NCI-H510A (cell line): ENCODE measurements around the gene SLC66A1.

Source experiments
- DNase-seq: peaks from one replicate; lab custom pipeline; 2025; lab: John Stamatoyannopoulos, UW

The SLC66A1 gene

DNA sequence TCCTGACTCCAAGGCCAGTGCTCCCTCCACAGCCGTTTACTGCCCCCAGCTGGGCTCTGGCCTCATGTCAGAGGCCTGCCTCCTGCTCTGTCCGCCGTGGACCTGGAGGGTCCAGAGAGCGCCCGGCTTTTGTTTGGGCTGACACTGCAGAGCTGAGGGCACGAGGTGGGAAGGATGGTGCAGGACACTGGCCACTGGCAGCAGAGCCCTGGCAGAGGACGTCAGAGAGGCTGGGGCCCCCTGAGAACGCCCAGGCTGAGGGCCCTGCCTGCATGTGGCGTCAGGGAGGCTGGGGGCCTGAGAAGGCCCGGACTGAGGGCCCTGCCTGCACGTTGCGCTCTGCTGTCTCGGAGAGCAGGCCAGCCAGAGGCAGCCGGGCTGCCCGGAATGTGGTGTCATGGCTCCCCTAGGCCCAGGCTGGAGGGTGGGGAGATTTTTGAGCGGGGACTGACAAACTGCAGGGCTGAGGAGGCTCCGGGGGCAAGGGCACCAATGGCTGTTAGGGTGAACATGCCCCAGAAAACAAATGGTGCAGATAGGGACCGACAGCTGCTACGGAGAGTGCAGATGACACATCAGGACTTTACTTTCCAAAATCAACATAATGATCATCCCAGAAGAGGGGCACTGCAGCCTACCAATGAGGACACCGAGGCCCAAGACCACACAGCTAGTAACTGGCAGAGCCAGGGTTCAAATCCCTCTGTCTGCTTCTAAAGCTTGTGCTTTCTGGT, 31.7 kb downstream of the SLC66A1 start:
- DNase-seq, result no peak

DNA sequence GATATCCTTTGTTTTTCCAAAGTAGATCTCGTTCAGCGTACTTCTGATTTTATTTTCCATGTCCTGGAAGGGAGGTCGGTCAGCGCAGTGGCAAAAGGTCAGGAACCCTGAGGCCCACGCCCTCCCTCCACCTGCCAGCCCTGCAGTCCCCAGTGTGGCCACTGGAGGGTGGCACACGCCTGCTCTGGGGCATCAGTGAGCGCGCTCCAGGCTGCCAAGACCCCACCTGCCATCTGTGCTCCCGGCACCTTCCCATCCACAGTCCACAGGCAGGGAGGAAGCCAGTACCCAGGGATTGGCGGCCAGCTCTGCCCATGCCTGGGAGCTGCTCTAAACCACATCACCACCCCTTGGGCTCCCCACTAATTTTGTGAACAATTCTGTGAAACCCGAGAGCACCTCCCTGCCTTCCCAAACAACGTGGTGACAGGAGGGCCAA, 32.3 kb downstream of the SLC66A1 start:
- peak; percentile 51 for DNase-seq

DNA sequence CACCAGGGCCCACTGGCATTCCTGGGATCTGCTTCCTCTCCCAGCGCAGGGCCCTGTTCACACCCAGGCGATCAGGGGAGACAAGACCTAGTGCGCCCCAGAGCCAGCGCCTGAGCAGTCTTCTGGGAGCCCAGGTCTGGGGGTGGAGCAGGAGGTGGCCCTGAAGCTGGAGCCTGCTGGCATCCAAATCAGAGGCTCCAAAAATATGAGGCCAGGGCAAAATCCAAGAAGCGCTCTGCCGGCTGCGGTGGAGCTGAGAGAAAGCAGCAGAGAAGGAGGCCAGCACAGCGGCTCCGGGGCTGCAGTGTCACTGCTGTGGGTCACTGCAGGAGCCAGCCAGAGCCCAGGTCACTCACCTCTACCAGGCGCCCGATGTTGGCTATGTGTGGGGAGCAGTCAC, 32.7 kb downstream of the SLC66A1 start:
- DNase-seq, result no peak

DNA sequence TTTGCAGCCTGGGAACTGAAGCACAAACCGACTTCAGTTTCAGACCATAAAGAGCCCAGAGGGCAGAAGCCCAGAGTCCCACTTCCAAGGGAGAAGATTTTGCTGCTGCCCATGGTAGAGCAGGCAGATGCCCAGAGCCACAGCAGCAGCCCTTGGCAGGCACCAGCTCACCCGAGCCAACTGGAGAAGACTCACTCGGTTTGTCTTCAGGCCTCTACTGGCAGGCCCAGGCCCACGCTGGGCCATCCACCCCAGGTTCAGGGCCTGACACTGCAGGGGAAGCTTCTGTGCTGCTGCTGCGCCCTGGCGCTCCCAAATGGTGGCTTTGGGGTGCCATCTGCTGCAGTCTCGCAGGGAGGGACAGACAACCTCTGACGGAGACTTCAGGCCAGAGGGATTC, 33.3 kb downstream of the SLC66A1 start:
- DNase-seq, result no peak

DNA sequence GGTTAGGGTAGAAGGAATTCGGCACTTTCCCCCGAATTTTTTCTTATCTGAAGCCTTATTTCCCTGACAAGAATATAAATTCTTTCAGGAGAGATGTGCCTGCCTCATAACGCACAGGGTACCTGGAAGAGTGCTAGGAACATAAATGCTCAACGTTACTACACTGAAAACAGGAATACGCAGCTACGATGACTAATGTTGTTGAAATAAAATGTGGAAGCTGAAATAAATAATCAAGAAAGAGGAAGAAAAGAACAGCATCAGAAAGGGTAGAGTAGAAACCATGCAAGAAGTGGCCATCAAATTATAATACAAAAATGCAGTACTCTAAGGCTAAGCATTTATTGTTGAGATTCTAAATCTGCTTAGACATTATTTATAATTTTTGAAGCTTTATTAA, 33.9 kb downstream of the SLC66A1 start:
- no peak for DNase-seq

DNA sequence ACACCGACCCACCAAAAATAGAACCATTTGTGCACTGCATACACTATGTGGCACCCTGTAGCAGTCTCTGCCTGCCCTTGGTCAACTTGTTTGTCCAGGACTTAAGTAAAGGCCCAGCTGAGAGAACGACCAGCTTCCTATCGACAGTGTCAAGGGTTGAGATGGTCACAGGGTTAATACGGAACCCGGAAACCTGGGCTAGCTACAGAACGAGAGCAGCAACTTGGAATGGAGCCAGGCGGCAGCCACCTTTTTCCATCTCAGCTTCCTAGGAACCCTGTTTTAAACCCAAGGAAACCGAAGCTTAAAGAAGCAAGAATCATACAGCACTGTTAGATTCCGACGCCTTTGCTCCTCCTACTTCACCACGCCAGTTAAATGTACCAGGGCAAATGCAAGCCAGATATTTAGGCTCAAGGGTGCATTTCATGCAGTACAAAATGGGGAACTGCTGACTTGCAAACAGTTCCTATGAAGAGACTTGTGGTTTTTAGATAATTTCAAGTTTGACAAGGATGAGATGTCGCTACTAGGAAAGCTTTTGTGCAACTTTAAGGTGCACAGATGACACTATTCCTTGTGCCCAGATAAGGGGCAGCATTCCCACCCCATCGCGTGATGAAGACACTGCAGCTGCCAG, 35.5 kb downstream of the SLC66A1 start:
- peak; percentile 36 for DNase-seq

DNA sequence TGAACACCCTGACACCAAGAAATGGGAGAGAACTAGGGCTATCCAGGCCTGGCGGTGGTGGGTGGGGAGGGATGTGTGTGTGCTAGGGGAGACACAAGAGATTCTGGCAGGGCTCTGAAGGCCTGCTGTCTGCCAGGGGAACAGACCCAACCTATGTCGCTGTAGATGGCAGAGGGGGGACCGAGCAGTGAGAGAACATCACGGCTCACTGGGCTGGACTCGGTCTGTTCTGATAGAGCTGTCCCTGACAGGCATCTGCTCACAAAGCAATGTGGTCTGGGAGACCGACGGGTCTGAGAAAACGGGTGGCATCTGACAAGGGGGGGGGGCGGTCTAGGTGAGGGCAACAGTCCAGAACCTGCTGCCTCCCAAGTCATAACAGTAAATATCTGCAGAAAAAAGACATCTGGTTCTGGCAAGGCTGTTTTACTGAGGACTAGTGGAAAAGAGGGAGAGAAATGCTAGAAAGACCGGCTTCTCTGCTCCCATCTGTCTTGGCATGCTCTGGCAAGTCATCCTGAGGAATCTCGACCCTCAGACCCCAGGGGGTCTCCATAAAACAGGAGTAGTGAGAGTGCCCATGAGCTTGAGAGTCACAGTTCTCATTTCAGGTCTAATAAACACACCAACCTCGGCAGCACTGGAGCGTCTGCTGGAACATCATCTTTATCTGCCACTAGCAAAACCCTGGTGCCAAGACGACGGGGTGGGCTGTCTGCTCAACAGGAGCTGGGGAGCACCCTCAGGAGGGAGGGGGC, 36.5 kb downstream of the SLC66A1 start:
- no peak for DNase-seq

DNA sequence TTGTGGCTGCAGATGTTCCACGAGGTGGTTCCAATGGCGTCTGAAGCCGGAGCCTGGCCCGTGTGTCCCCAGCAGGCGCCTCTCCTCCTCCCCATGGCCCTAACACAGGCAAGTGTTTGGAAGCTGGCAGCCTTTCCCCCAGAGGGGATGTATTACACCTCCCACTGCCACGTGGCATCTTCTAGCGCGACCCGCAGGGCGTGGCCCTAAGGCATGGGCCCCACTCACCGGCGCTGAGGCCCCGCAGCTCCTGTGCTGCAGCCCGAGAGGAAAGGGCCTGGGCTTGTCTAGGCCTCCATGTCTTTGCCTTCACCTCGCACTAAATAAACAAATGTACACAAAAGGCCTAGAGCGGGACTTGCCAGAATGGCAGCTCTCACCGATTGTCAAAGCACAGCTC, 37.9 kb downstream of the SLC66A1 start:
- no peak for DNase-seq

DNA sequence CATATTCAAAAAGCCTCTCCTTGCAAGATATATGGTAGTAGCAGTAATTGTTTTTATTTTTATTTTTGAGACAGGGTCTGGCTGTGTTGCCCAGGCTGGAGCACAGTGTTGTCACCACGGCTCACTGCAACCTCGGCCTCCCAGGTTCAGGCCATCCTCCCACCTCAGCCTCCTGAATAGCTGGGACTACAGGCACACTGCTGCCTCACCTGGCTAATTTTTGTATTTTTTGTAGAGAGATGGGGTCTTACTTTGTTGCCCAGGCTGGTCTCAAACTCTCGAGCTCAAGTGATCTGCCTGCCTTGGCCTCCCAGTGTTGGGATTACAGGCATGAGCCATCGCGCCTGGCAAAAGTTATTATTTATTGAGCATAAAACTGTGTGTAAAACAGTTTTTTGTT, 38.4 kb downstream of the SLC66A1 start:
- DNase-seq, result no peak

DNA sequence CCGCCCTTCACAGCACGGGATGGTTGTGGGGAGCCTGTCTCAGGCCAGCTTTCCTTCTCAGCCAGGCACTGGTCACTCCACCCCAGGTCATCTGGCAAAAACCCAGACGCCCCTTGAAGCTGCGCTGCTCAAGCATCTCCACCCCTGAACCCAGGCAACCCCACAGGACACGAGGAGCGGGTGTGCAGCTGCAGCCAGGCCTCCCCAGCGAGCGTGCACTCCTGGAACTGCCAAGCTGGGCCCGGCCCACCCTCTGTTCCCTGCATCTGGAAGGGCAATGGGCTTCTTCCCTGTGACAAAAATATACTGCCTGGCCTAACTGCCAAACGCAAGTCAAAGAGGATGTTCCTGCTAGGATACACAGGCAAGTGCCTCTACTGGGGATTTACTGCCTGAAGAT, 39.7 kb downstream of the SLC66A1 start:
- DNase-seq, result no peak

DNA sequence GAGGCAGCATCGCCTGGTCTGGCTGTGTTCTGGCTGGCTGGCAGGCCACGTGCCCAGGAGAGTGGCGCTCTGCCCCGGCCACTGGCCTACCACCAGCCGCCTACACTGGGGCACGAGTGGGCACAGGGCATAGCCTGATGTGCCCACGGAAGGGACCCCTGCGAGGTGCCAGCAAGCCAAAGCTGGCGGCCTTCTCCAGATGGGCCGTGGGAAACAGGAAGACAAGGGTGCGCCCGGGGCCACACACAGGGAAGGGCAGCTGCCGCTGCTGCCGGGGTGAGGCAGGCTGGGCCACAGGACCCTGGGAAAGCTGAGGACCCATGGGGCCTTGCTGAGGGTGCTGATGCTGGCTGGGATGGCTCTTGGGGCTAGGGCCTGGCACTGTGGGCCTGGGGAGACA, 40.7 kb downstream of the SLC66A1 start:
- DNase-seq, result no peak

DNA sequence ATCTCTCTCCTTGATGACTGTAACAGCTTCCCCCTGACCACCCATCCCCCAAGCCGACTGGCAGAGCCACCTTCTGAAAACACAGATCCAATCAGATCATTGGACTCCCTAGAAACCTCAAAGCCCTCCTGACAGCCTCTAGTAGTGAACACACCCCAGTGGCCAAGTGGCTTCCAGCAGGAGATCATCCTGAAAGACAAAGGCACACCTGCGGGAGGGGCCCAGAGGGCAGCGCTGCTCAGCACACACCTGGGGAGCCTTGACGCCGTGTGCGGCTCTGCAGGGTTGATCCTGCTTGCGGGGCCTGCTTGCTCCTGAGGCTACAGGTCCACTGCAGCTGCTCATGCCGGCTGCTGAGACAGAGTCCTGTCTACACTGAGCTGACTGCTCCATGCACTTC, 41.5 kb downstream of the SLC66A1 start:
- peak; percentile 90 for DNase-seq

DNA sequence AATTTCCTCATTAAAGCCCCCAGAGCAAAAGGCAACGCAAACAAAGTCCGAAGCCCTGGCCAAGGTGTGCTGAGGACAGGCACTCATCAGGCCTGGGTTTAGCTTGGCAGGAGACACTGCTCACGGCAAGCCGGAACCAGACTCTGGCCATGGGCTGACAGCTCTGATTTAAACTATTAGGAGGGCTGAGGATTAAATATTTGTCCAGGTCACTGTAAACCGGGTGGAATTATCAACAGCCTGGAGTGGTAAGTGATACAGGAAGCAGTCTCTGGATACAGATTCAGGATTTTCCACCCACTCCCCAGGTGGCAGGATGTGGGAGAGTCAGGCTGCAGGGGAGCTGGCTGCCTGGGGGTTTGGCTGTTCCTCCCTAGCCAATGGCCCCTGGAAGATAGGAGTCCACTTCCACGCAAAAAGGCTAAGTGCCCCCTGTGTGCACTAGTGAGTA, 42.4 kb downstream of the SLC66A1 start:
- no peak for DNase-seq

DNA sequence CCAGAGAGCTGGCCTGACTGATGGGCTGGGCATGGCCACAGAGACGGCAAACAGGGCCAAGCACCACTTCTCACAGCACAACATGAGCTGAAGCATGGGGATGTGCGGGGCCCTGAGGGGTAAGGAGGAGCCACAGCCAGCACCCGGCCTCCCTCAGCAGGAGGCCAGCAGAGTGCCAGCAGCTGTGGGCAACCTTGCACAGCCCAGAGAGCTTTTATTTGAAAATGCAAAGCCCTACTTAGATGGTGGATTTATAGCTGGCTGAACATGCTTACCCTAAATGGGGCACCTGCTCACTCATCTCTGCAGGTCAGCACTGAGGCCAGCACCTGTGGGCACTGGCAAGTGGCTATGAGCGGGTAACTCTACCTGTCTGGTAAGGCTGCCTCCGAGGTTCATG, 44.1 kb downstream of the SLC66A1 start:
- peak; percentile 87 for DNase-seq

DNA sequence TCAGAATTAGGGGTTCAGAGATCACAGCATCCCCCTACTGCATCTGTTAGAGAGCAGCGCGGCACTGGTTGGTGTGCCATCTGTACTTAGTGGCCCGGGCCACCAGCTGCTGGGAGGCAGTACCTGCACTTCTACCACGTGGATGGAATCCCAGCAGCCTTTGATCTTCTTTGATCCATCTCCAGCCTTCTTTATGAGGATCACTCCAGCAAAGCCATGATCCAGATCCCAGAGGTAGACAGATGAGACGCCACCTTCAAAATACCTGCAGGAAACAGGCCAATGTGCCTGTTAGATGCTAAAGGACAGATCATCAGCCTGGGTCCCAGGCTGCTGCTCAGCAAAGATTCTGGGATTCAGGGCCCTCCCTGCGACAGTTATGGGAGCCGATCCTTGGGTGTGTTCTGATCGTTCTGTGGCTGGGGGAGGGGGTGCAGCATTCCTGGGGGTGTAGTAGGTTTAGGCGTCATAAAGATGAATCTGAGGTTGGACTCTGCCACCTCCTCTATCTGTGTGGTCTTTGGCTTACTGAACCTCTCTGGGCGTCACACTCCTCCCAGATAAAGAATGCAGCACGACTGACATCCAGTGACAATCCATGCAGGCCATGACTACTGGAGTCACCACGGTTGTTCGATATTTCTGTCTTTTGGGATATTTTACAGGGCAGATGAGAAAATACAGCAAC, 45.3 kb downstream of the SLC66A1 start:
- DNase-seq, result peak; percentile 57

DNA sequence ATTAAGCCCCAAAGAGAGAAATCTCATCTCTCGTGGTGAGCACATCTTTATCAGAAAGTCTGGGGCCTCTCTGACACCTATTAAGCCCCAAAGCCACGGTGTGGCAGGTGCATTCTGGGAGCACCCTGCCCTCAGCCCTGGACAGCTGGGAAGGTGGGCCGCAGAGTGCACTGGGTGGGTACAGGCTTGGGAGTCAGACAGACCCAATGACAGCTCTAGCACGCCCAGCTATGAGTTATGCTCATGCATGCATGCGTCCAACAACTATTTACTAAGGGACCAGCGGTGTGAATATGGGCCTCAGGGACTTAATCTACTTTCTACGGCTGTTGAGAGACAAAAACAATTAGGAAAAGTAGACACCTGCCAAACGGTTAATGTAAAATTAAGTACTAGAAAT, 46.6 kb downstream of the SLC66A1 start:
- no peak for DNase-seq

DNA sequence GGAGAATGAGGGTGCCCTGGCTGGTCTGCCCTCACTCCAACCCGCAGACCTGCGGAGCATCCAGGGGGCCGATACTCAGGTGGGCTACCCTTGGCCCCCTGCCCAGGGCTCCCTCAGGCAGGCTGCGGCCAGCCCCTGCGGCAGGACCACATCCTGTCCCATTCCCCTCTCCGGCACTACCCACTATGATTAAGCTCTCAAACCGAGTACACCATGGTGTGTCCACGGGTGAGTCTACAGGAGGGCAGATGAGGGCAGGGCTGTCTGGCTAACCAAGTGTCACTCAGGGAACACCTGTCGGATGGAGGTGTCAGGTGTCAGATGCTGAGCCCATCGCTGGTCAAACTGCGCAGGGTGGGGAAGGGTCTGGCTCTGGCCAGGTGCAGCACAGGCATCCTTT, 47.2 kb downstream of the SLC66A1 start:
- DNase-seq, result peak; percentile 63

DNA sequence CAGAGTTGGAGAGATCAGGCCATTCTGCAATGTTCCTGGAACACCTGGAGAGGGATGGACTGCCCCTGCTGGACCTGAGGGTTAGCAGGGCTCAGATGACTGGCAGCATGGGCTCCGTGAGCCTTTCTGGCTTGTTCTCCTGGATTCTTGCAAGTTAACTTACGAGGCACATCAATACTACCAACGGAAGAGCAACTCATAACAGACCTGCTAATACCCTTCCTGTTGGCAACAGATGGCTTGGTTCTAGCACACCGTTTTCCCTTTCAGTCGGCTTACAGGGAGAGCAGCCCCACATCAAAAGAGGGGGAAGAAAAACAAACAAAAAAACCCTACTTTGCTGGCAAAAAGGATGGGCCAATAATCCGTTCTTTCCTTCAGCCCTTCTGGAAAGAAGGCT, 47.9 kb downstream of the SLC66A1 start:
- DNase-seq, result no peak

DNA sequence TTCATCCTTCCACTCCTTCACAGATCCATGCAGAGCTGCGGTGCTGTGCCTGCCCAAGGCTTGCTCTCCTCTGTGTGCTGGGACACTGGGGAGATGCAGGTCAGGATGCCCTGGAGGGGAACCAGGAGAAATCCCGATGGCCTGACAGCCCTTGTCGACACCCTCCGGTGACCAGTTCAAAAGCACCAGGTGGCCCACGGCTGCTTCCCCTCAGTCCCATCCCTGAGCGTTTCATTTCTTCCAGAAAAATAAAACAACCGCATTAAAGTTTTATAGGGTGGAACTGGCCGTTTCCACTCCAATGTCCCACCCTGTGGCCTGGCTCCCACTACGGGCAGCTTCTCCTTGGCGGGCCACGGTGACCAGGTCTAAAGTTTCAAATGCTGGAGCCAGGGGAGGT, 48.3 kb downstream of the SLC66A1 start:
- DNase-seq, result no peak

DNA sequence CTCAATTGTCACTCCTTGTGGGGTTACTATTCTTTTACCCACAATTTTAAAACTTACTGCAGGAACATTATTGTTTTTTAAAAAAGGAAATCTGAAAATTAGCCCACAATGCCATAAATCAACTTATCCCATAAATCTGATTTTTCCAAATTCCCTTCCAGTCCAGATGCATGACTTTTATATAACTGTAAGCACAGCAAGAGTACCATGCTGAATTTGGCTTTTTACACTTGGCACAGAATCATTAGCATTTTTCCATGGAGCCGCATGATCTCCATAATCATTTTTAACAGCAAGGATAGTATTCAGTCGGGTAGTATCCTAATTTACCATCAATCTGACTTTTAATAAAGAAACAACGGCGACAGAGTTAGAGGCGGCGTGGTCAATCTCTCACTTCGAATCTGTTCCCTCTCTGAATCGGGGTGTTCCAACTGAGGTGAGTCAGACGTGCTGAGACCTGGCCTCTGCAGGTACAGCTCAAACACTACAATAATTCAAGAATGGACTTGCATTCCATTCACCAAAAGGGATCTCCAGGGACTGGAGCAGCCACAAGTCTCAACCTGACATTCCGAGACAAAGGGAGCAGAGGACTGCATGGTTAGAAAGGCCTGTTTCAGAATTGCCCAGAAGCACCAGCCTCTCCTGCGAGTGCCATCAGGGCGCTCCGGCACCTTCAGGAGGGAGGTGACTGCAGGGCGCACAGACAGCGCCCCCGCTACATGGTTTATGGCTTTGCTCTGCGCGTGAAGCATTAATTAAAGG, 48.9 kb downstream of the SLC66A1 start:
- DNase-seq, result no peak

DNA sequence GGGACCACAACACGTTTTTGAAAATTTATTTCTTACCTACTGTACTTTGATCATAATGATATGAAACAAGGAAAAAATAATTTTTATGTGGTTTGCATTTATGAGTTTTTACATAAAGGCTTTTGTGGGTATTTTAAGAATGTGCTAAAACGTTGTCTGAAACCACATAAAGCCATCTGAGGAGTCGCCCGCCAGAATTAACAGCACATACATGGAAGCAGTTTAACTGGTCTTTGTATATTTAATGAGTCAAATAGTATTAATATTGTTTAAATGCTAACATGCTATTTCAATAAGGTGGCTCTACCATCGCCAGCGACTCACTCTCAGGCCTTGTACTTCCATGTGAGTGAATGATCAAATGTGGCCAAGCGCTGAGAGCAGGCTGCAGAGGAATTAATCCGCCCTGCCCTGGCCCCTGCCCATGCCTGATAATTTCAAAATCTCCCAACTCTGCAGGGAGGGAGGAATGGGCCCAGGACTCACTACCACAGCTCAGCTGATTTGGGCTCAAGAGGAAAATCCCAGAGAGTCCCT, 49.6 kb downstream of the SLC66A1 start:
- no peak for DNase-seq
